Neutrophil (primary cell): ENCODE data around the gene PAX8.

Experiments
- H3K27ac ChIP-seq: fragments of 200-600 bp; sonication (generic); 2 replicates; pipeline ENCODE4 v1.5.1; 2016; ENCODE audit warnings: mild to moderate bottlenecking, moderate library complexity
- H3K27me3 ChIP-seq: fragments of 200-600 bp; sonication (generic); 2 replicates; pipeline ENCODE4 v1.6.0; 2016; ENCODE audit warnings: mild to moderate bottlenecking
- H3K36me3 ChIP-seq: fragments of 200-600 bp; sonication (generic); 2 replicates; pipeline ENCODE4 v1.5.1; 2017
- H3K4me1 ChIP-seq, 2 experiments: fragments of 200-600 bp in 1 of 2; sonication (generic) in 1 of 2; 1 replicate in 1 of 2; 2 replicates in 1 of 2; pipeline versions ENCODE4 v1.5.1 to v1.6.1; 2013 to 2016; ENCODE audit warnings: low read depth in 1 of 2, low read length in 1 of 2, mild to moderate bottlenecking in 1 of 2, moderate library complexity in 1 of 2; ENCODE audit not compliant: control insufficient read depth in 1 of 2, insufficient read depth in 1 of 2
- H3K4me3 ChIP-seq, 2 experiments: fragments of 200-600 bp in 1 of 2; sonication (generic) in 1 of 2; 1 replicate in 1 of 2; 2 replicates in 1 of 2; pipeline ENCODE4 v1.5.1; 2013 to 2016; ENCODE audit warnings: low read depth in 1 of 2, low read length in 1 of 2, mild to moderate bottlenecking in 1 of 2, moderate library complexity in 1 of 2
- H3K9me3 ChIP-seq: fragments of 200-600 bp; sonication (generic); 2 replicates; pipeline ENCODE4 v1.5.1; 2016
- CTCF ChIP-seq: fragments of 200-600 bp; sonication (generic); IDR thresholded peaks from 2 replicates; pipeline ENCODE4 v1.5.1; 2016; ENCODE audit warnings: antibody characterized with exemption

Gene PAX8

GRCh38 chr2:113277474-113278072, 1.1 kb downstream of the PAX8 start:
- no peak overlapping the region for H3K27ac ChIP-seq
- TF ChIP-seq CTCF: no peak
- H3K9me3 ChIP-seq: no peaks in the 10 kb centered on the region
- no peak overlapping the region for H3K4me3 ChIP-seq
- peaks cover 0 to 7% of the 10 kb centered on the region in 2 experiments for H3K4me1 ChIP-seq
- H3K36me3 ChIP-seq: no peaks in the 10 kb centered on the region
- H3K27me3 ChIP-seq: peaks cover 85% of the 10 kb centered on the region

GRCh38 chr2:113276761-113277425, 1.8 kb downstream of the PAX8 start:
- peaks cover 0 to 7% of the 10 kb centered on the region in 2 experiments for H3K4me1 ChIP-seq
- H3K4me3 ChIP-seq: no peak overlapping the region
- no peak for TF ChIP-seq CTCF
- no peaks in the 10 kb centered on the region for H3K36me3 ChIP-seq
- no peak overlapping the region for H3K27ac ChIP-seq
- H3K27me3 ChIP-seq: peaks cover 92% of the 10 kb centered on the region
- no peaks in the 10 kb centered on the region for H3K9me3 ChIP-seq

- H3K27me3 ChIP-seq: peaks cover 98% of the 10 kb centered on the region
Measured at GRCh38 chr2:113276216-113276760, 2.4 kb downstream of the PAX8 start.

GRCh38 chr2:113275556-113276215, 3.0 kb downstream of the PAX8 start:
- TF ChIP-seq CTCF: no peak
- H3K9me3 ChIP-seq: no peaks in the 10 kb centered on the region
- H3K27ac ChIP-seq: no peak overlapping the region
- no peak overlapping the region for H3K4me3 ChIP-seq
- peaks cover 0 to 7% of the 10 kb centered on the region in 2 experiments for H3K4me1 ChIP-seq
- H3K27me3 ChIP-seq: peaks cover 100% of the 10 kb centered on the region
- H3K36me3 ChIP-seq: no peaks in the 10 kb centered on the region

More at GRCh38 chr2:113276216-113276760, 2.4 kb downstream of the PAX8 start:
- Histone ChIP-seq H3K27ac (no peak overlapping the region), H3K36me3 (no peaks in the 10 kb centered on the region), H3K4me3 (no peak overlapping the region), H3K4me1 (peaks cover 0 to 7% of the 10 kb centered on the region in 2 experiments), H3K9me3 (no peaks in the 10 kb centered on the region)
- no peak for TF ChIP-seq CTCF

GRCh38 chr2:113274432-113274831, 4.3 kb downstream of the PAX8 start:
- Histone ChIP-seq H3K4me3 (no peak overlapping the region), H3K36me3 (no peaks in the 10 kb centered on the region), H3K27me3 (peaks cover 92% of the 10 kb centered on the region), H3K27ac (no peak overlapping the region), H3K4me1 (peaks cover 0 to 7% of the 10 kb centered on the region in 2 experiments), H3K9me3 (no peaks in the 10 kb centered on the region)
- no peak for TF ChIP-seq CTCF
